Measurements from ENCODE around the gene NOX5. TPM values are rescaled to one million over a fixed set of nuclear protein-coding genes. Genes with fewer than 3 reads are reported as not detected.

NOX5 gene
- total RNA-seq, 2 donors from 2014 or later: 0.54 to 0.92 TPM

DNA sequence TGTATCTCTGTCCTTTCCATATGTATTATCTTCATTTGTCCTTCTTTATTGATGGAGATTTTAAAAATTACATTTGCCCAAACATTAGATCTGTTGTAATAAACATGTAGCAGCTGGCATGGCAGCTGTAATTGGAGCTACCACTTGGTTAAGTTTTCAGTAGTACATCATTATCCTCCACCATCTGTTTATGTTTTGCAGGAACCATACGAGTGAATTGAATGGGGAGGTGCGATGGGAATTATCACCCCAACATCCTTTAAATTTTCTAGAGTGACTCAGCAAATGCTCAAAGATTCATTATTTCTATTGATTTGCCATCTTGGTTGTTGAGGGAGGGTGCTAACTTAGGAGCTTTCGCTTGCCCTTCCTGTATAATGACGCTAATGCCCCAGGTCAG is 32.6 kb upstream of the NOX5 start:
- TF ChIP-seq CTCF (IDR thresholded peaks at IDR 0.05): no peak
- Histone ChIP-seq H3K27ac (no peak overlapping the region), H3K4me1 (ENCODE audit: control insufficient read depth in 1 of 2, low read depth in 2 of 2) (no peaks in the 10 kb centered on the region), H3K4me3 (no peak overlapping the region), H3K9me3 (no peaks in the 10 kb centered on the region), H3K27me3 (replicated peaks; ENCODE audit: insufficient read depth) (no peaks in the 10 kb centered on the region), H3K36me3 (no peaks in the 10 kb centered on the region)
- DNase-seq (ENCODE audit: low spot score) (no peak), ATAC-seq (ENCODE audit: insufficient number of reproducible peaks, low FRiP score, low read depth) (no peak)

- DNase-seq (ENCODE audit: low spot score) (no peak), ATAC-seq (ENCODE audit: insufficient number of reproducible peaks, low FRiP score, low read depth) (no peak)
- no peaks in the 10 kb centered on the region for H3K4me1 ChIP-seq (ENCODE audit: control insufficient read depth in 1 of 2, low read depth in 2 of 2)
- H3K4me3 ChIP-seq: no peak overlapping the region
- no peaks in the 10 kb centered on the region for H3K9me3 ChIP-seq
- H3K36me3 ChIP-seq: no peaks in the 10 kb centered on the region
- H3K27ac ChIP-seq: no peak overlapping the region
- no peak for TF ChIP-seq CTCF (IDR thresholded peaks at IDR 0.05)
- no peaks in the 10 kb centered on the region for H3K27me3 ChIP-seq (replicated peaks; ENCODE audit: insufficient read depth)
These were observed 31.4 kb upstream of the NOX5 start for GRCh38 chr15:68982976-68983563.

GRCh38 chr15:68983961-68984481 is 30.5 kb upstream of the NOX5 start:
- no peak for ATAC-seq (ENCODE audit: insufficient number of reproducible peaks, low FRiP score, low read depth)
- Histone ChIP-seq H3K27ac (no peak overlapping the region), H3K9me3 (no peaks in the 10 kb centered on the region), H3K4me1 (ENCODE audit: control insufficient read depth in 1 of 2, low read depth in 2 of 2) (no peaks in the 10 kb centered on the region), H3K27me3 (replicated peaks; ENCODE audit: insufficient read depth) (no peaks in the 10 kb centered on the region), H3K4me3 (no peak overlapping the region), H3K36me3 (no peaks in the 10 kb centered on the region)
- DNase-seq (ENCODE audit: low spot score): no peak
- TF ChIP-seq CTCF (IDR thresholded peaks at IDR 0.05): no peak

DNA sequence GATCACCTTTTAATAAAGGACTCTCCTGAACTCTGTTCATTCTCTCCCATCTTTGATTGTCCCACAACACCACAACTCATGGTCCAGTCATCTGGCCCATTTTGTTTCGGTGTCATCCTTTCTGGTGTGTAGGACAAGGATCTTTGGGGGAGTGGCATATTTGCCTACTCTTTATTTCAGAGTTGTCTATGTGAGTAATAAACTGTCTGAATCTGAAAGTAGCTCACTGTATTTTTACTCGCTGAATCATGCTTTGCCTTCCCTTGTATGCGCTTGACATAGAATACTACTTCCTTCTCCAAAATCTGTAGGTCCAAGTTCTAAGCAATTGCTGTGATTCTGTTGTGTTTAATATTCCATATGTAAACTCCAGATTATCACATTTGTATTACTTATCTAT is 29.9 kb upstream of the NOX5 start:
- no peak for TF ChIP-seq CTCF (IDR thresholded peaks at IDR 0.05)

DNA sequence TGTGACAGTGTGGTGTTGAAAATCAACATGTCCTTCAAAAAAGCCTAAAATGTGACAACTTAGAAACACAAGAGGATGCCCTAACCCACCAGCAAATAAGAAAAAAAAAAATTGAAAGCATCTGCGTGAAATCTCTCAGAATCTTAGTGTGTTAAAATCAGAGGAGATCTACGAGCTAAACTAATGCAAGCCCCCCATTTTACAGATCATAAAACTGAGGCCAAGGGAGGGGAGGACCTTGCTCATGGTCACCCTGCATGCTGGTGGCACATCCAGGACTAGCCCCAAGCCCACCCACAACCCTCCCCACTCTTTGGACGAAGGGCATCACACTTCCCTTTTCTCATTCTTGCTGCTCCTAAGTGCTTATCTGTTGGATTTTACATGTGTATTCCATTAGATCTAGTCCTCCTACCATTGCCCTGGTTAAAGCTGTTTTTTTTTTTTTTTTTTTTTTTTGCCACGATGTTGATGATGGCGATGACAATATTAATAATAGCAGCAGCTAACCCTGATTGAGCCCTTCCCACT is 29.1 kb upstream of the NOX5 start:
- no peak for TF ChIP-seq CTCF (IDR thresholded peaks at IDR 0.05)

More for the DNA sequence above, 29.9 kb upstream of the NOX5 start:
- H3K27ac ChIP-seq: no peak overlapping the region
- H3K36me3 ChIP-seq: no peaks in the 10 kb centered on the region
- no peaks in the 10 kb centered on the region for H3K27me3 ChIP-seq (replicated peaks; ENCODE audit: insufficient read depth)
- no peak overlapping the region for H3K4me3 ChIP-seq
- no peaks in the 10 kb centered on the region for H3K4me1 ChIP-seq (ENCODE audit: control insufficient read depth in 1 of 2, low read depth in 2 of 2)
- DNase-seq (ENCODE audit: low spot score) (no peak), ATAC-seq (ENCODE audit: insufficient number of reproducible peaks, low FRiP score, low read depth) (no peak)
- H3K9me3 ChIP-seq: no peaks in the 10 kb centered on the region

More for the DNA sequence above, 29.1 kb upstream of the NOX5 start:
- Histone ChIP-seq H3K36me3 (no peaks in the 10 kb centered on the region), H3K9me3 (no peaks in the 10 kb centered on the region), H3K27me3 (replicated peaks; ENCODE audit: insufficient read depth) (no peaks in the 10 kb centered on the region), H3K4me3 (no peak overlapping the region), H3K4me1 (ENCODE audit: control insufficient read depth in 1 of 2, low read depth in 2 of 2) (no peaks in the 10 kb centered on the region), H3K27ac (no peak overlapping the region)
- DNase-seq (ENCODE audit: low spot score): no peak
- no peak for ATAC-seq (ENCODE audit: insufficient number of reproducible peaks, low FRiP score, low read depth)
